ENCODE results near the gene SPATA16.

Gene SPATA16

GRCh38 chr3:172847292-172847691 is 293.7 kb downstream of the SPATA16 start:
- ChIA-PET CTCF (interaction anchor here (1.2 kb wide), 1 partner anchor 12 kb away, joined by 6 read pairs; no protein-coding TSS in a partner anchor), POLR2A (no interaction called here)
- TF ChIP-seq CTCF (IDR thresholded peaks at IDR 0.05; ENCODE audit: insufficient read depth, low read length, missing control alignments), result no peak
- DNase-seq (ENCODE audit: low read depth, low spot score), result no peak
- no peak overlapping the region for H3K4me3 ChIP-seq (ENCODE audit: low read depth, low read length)

GRCh38 chr3:172846706-172847105 is 294.3 kb downstream of the SPATA16 start:
- no peak for DNase-seq (ENCODE audit: low read depth, low spot score)
- CTCF ChIA-PET, result interaction anchor here (1.2 kb wide), 1 partner anchor 11 kb away, joined by 6 read pairs; no protein-coding TSS in a partner anchor
- no peak for TF ChIP-seq CTCF (IDR thresholded peaks at IDR 0.05; ENCODE audit: insufficient read depth, low read length, missing control alignments)
- POLR2A ChIA-PET, result no interaction called here
- no peak overlapping the region for H3K4me3 ChIP-seq (ENCODE audit: low read depth, low read length)

GRCh38 chr3:172846103-172846561 is 294.9 kb downstream of the SPATA16 start:
- ChIA-PET POLR2A (no interaction called here), CTCF (interaction anchor here (1.2 kb wide), 1 partner anchor 11 kb away, joined by 6 read pairs; no protein-coding TSS in a partner anchor)
- no peak for TF ChIP-seq CTCF (IDR thresholded peaks at IDR 0.05; ENCODE audit: insufficient read depth, low read length, missing control alignments)
- no peak overlapping the region for H3K4me3 ChIP-seq (ENCODE audit: low read depth, low read length)
- DNase-seq (ENCODE audit: low read depth, low spot score), result no peak

DNA sequence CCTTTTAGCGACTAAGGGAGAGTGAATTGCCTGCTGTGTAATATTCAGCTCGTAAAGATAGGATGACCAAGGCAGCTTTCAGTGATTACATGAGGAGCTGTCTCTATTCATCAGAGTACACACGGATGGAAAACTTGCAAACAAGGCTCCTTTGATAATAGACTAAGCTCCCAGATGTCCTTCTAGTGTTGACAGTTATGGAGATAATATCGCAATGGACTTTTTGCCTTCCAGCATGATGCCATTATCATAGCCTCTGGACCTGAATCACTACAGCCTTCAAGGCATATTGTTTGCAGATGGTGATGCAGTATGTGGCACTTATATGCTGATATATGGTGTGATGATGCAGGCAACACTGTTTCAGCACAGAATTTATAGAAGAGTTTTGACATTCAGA is 296.6 kb downstream of the SPATA16 start:
- no peak overlapping the region for H3K4me3 ChIP-seq (ENCODE audit: low read depth, low read length)
- ChIA-PET POLR2A (no interaction called here), CTCF (no interaction called here)
- TF ChIP-seq CTCF (IDR thresholded peaks at IDR 0.05; ENCODE audit: insufficient read depth, low read length, missing control alignments), result no peak
- DNase-seq (ENCODE audit: low read depth, low spot score), result no peak

DNA sequence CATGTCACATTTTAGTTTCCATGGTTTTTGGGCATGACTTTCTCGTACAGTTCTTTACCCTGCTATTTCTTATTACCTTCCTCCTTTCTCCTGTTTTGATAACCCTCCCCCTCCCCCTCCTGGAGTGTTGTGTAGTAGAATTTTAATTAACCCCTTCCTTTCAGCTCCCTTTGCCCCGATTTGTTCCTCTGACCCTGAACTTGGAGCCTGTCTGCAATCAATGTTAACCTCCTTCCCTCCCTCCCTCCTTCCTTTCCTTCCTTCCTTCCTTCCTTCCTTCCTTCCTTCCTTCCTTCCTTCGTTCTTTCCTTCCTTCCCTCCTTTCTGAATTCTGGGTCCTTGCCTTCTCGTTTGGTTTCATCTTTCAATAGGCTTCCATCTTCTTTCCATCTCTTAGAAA is 300.1 kb downstream of the SPATA16 start:
- no peak for DNase-seq (ENCODE audit: low read depth, low spot score)
- ChIA-PET CTCF (no interaction called here), POLR2A (no interaction called here)
- H3K4me3 ChIP-seq (ENCODE audit: low read depth, low read length), result no peak overlapping the region
- no peak for TF ChIP-seq CTCF (IDR thresholded peaks at IDR 0.05; ENCODE audit: insufficient read depth, low read length, missing control alignments)

DNA sequence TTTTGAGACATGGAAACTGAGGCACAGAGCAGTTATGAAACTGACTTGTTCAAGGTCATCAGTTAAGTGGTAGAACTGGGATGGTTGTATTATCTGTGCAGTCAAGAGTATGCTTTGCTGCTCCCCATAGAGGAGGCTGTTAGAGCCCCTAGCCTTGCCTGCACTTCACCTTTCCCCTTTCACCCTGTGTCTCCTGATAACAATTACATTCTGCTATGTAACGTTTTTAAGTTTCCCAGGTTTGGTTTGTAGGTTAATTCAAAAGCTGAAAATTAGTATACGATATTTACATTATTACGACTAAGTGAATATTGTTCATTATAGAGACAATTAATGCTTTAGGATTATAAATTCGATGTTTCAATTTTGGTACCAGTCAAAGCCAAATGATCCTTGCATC is 300.6 kb downstream of the SPATA16 start:
- POLR2A ChIA-PET, result no interaction called here
- no peak for DNase-seq (ENCODE audit: low read depth, low spot score)
- no peak overlapping the region for H3K4me3 ChIP-seq (ENCODE audit: low read depth, low read length)
- CTCF ChIA-PET, result no interaction called here
- no peak for TF ChIP-seq CTCF (IDR thresholded peaks at IDR 0.05; ENCODE audit: insufficient read depth, low read length, missing control alignments)
